OCI-LY1 (cell line): ENCODE data around the gene HTN3.
"Not testable (repeated sequence)": the region's sequence is repeated elsewhere in the genome, so short reads cannot be mapped to it uniquely, and the experiment has no call there.

Source experiments
- EZH2 ChIP-seq: fragments of 200-600 bp; sonication (generic), shearing (Covaris generic); IDR thresholded peaks from 2 replicates; pipeline ENCODE4 v1.8.0; 2017; ENCODE audit warnings: borderline replicate concordance, mixed run types, mild to moderate bottlenecking, antibody characterized with exemption, low read length, moderate library complexity, mixed read lengths
- TF ChIP-seq, protein P1 (sequence below): fragments of 200-600 bp; sonication (generic), shearing (Covaris generic); IDR thresholded peaks from 2 replicates; pipeline ENCODE4 v1.5.1; 2017; ENCODE audit warnings: mild to moderate bottlenecking, antibody characterized with exemption, low read length, moderate library complexity, mixed read lengths

DNA sequence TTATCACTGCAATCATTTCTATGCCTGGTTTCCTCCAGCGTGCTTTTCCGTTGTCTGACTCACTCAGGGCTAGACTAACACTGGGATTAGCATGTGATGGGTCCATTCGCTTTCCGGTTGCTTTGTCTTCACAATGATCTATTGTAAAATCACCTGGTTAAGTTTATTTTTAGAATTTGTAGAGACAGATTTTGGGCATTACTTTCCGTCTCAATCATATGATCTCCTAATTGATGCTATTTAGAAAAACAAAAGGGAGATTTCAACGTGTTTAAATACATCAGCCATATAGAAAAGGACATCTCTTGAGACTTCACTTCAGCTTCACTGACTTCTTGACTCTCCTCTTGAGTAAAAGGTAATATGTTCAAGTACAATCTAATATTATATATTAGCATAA, 21.9 kb downstream of the HTN3 start, which contains the start of gene HTN1:
- TF ChIP-seq, protein P1, sequence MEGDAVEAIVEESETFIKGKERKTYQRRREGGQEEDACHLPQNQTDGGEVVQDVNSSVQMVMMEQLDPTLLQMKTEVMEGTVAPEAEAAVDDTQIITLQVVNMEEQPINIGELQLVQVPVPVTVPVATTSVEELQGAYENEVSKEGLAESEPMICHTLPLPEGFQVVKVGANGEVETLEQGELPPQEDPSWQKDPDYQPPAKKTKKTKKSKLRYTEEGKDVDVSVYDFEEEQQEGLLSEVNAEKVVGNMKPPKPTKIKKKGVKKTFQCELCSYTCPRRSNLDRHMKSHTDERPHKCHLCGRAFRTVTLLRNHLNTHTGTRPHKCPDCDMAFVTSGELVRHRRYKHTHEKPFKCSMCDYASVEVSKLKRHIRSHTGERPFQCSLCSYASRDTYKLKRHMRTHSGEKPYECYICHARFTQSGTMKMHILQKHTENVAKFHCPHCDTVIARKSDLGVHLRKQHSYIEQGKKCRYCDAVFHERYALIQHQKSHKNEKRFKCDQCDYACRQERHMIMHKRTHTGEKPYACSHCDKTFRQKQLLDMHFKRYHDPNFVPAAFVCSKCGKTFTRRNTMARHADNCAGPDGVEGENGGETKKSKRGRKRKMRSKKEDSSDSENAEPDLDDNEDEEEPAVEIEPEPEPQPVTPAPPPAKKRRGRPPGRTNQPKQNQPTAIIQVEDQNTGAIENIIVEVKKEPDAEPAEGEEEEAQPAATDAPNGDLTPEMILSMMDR, result not testable (repeated sequence)
- not testable (repeated sequence) for TF ChIP-seq EZH2
